Stomach smooth muscle (tissue), 2 donors: ENCODE measurements around the gene PBX2.

Experiments used
- H3K27ac ChIP-seq: one replicate; pipeline ENCODE4 v1.7.0; 2013; ENCODE audit warnings: mild to moderate bottlenecking, low read length, inconsistent platforms
- H3K27me3 ChIP-seq, 2 donors: one replicate each; pipeline ENCODE4 v1.7.0; 2013; ENCODE audit warnings: low read length in 2 of 2; ENCODE audit not compliant: insufficient read depth in 2 of 2, control insufficient read depth in 1 of 2
- H3K36me3 ChIP-seq, 2 donors: one replicate each; pipeline ENCODE4 v1.7.0; 2013; ENCODE audit warnings: low read length in 2 of 2; ENCODE audit not compliant: control insufficient read depth in 2 of 2, insufficient read depth in 2 of 2
- H3K4me1 ChIP-seq: one replicate; pipeline ENCODE4 v1.7.0; 2013; ENCODE audit warnings: low read length; ENCODE audit not compliant: control insufficient read depth, insufficient read depth
- H3K4me3 ChIP-seq, 2 donors: one replicate each; pipeline ENCODE4 v1.7.0; 2013; ENCODE audit warnings: low read length in 2 of 2
- H3K9ac ChIP-seq, 2 donors: one replicate each; pipeline ENCODE4 v1.7.0; 2013; ENCODE audit warnings: low read length in 2 of 2, mild to moderate bottlenecking in 1 of 2
- H3K9me3 ChIP-seq, 2 donors: one replicate each; pipeline ENCODE4 v1.7.0; 2013; ENCODE audit warnings: low read length in 2 of 2; ENCODE audit not compliant: control insufficient read depth in 2 of 2
- donor health status: healthy.
- donor health status: Pancreatic carcinoma.

PBX2 gene

DNA sequence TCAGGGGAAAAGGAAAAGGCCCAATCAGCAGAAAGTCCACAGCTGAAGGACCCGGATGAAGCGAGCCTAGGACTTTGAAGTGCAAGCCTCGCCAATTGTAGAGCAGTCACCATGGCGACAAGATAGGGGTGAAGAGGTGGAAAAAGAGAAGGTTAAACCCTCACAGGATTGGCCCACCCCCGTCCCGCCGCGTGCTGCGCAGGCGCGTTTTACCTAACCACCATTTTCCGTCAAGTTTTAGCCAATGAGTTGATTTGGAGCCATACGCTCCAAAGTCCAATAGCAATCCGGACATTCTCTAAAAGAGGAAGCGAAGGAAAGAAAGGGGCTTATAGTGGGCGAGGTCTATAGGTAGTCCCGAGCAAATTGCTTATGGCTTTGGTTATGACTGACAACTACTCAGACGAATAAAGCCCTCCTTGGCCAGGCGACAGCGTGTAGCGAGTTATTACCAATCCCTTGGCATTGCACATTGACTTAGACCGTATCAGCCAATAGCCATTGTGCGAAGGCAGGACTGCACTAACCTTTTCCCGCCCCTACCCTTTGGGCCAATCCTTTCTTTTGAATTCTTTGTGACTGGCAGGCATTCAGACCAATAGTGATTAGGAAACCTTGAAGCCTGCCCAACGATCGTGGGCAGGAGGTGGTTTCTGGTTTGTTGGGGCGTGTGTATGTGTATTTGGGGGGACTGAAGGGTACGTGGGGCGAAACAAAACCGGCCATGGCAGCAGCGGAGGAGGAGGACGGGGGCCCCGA lies 12.0 kb downstream of the PBX2 start, which contains the start of gene RNF5:
TSS of gene RNF5 (plus strand) at position 618 of the 759 bp plus-strand sequence. CDS start at position 725, 107 bp downstream.
- Histone ChIP-seq H3K9me3 (no peaks in the 10 kb centered on the region), H3K36me3 (peaks cover 7 to 12% of the 10 kb centered on the region in 2 donors), H3K27ac (peak within 1 kb of the TSS; percentile 93), H3K27me3 (no peaks in the 10 kb centered on the region), H3K4me1 (peaks cover 58% of the 10 kb centered on the region), H3K9ac (peak within 1 kb of the TSS; percentile 80 to 96), H3K4me3 (peak within 1 kb of the TSS; percentile 83 to 98)

DNA sequence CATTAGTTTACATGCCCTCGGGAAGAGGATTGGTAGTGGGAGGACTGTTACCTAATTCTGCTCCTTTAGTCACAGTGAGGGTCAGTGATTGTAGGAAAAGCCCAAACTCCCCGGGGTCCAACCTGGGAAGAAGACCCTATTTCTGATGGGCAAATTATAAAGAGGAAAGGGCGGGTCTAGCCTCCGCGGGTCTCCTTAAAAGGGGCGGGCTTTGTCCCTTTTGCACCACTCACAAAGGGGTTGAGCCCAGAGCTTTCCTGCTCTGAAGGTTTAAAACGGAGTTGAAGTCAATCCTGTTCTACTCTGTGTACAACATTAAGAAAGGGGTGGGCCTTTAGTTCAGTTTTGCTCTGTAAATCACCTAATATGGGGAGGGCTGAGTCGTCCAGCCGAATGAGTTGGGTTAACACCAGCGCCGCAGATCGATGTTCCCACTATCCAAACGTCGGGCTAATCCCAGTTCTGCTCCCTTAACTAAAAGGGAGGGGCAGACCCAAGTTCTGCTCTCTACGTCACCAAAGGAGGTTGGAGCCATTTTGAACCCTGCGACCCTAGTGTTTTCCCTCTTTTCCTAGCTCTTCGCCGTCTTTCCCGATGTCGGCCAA lies 12.7 kb downstream of the PBX2 start:
- H3K27ac ChIP-seq, result peak overlapping the region; percentile 93
- H3K4me1 ChIP-seq, result peaks cover 53% of the 10 kb centered on the region
- H3K4me3 ChIP-seq, result peak overlapping the region; percentile 83 to 98
- H3K36me3 ChIP-seq, result peaks cover 7 to 8% of the 10 kb centered on the region in 2 donors
- no peaks in the 10 kb centered on the region for H3K27me3 ChIP-seq
- peak overlapping the region; percentile 80 to 96 for H3K9ac ChIP-seq
- H3K9me3 ChIP-seq, result no peaks in the 10 kb centered on the region

DNA sequence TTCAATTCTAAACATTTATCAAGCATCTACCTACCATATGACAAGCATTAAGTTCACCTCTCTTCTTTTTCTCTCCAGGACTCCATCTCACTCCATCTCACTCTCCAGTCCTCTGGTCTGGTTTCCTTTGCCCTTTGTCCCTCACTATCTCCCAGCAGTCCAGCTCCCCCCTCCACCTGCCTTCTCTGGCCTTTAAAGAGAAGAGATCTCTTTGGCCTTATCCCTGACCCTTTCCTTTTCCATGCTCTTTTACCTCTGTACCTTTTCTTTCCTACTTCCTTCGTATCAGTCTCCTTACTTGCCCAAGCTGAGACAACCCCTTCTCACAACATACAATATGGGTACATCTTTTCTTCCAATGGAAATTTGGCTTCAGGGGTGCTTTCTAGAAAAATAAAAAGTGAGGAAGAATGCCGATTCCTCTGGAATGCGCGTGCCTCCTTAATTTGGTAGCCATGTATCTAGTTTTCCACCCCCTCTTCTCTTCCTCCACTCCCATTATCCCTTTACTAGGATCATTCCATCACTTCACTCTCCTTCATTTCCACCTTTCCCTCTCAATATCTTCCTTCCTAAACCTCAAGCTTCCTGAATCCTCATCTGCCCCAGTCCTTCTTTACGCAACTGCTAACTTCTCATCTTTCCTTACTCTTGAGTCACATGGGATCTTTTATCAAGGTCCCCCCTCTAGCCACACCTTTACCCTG lies 13.4 kb downstream of the PBX2 start:
- peak overlapping the region; percentile 80 to 96 for H3K9ac ChIP-seq
- H3K4me3 ChIP-seq, result peak overlapping the region; percentile 83 to 98
- peaks cover 7 to 8% of the 10 kb centered on the region in 2 donors for H3K36me3 ChIP-seq
- H3K9me3 ChIP-seq, result no peaks in the 10 kb centered on the region
- peak overlapping the region; percentile 93 for H3K27ac ChIP-seq
- no peaks in the 10 kb centered on the region for H3K27me3 ChIP-seq
- peaks cover 52% of the 10 kb centered on the region for H3K4me1 ChIP-seq

DNA sequence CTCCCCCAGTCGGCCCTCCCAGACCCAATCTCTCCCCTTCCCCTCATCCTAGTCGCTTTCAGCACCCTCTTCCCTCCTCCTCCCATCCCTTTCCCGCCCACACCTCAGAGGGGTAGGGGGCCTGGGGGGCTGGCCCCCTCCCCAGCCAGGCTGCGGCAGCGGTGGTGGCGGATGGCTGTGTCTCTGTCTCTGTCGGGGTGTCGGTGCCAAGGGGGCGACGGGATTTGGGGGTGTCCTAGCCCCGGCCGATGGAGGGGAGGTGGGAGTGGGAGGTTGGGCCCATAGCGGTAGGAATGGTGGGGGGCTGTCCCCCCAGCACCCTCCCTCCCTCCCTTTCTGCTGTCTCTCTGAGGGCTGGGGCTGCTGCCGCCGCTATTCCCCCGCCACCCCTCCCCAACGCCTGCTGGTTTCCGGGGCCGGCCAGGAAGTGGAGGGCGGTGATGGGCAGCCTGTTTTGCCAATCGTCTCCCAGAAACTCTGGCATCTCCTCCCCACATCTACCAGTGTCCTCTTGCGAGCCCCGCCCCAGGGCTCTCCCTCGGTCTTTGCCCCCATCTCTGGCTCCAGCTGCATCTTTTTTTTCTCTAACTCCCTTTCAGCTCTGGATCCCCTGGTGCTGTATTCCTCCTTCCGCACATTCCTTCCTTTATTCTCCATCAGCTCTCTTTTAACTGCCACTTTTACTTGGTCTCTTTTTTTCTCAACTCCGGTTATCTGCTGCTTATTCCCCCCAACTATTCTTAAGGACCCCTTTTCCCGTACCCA lies 14.1 kb downstream of the PBX2 start, which contains the start of gene AGPAT1:
TSS of gene AGPAT1 (minus strand) at position 374 of the 765 bp plus-strand sequence. CDS start 4,588 bp downstream, outside the sequence.
- Histone ChIP-seq H3K9ac (peak within 1 kb of the TSS; percentile 85 to 96), H3K36me3 (peaks cover 7 to 8% of the 10 kb centered on the region in 2 donors), H3K4me3 (peak within 1 kb of the TSS; percentile 83 to 98), H3K9me3 (no peaks in the 10 kb centered on the region), H3K27me3 (no peaks in the 10 kb centered on the region), H3K4me1 (peaks cover 52% of the 10 kb centered on the region), H3K27ac (peak within 1 kb of the TSS; percentile 93)

DNA sequence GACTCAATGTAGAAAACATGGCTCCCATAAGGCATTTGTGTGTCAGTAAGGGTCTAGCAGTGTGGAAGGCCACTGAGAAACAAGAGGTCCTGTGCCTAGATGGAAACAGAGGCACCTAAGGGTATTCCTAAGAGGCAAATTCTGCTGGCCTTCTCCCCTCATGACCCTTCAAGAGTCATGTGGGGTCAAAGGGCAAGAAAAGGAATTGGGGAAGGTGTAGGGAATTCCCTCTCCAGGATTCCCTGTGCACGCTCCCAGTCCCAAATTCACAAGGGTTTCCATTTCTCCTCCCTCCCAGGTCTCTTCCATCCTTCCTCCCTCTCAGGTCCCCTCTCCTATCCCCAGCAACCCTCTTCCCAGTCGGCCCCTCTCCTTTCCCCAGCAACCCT lies 14.7 kb downstream of the PBX2 start:
- Histone ChIP-seq H3K4me1 (peaks cover 52% of the 10 kb centered on the region), H3K9me3 (no peaks in the 10 kb centered on the region), H3K9ac (peak overlapping the region; percentile 85 to 94), H3K4me3 (peak overlapping the region; percentile 70 to 98), H3K27me3 (no peaks in the 10 kb centered on the region), H3K36me3 (peaks cover 8 to 12% of the 10 kb centered on the region in 2 donors), H3K27ac (peak overlapping the region; percentile 93)

DNA sequence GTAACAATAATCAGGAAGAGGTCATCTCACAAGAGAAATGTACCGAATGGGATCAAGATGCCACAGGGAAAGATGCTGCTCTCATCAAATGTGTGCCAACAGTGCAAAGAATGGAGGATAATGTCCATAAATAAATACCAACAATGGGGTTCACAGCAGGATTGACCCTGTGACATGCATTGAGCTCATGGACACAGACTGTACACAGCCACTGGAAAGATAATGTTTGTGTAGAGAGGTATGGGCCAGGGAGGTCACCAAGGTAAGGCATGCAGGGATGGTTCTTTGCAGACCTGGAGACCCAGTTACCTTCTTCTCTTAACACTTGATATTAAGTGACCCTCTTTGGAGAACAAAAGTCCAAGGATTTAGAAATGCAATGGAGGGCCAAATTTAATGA lies 15.6 kb downstream of the PBX2 start:
- Histone ChIP-seq H3K27me3 (no peaks in the 10 kb centered on the region), H3K4me3 (no peak overlapping the region), H3K27ac (no peak overlapping the region), H3K9me3 (no peaks in the 10 kb centered on the region), H3K9ac (no peak overlapping the region), H3K4me1 (peaks cover 45% of the 10 kb centered on the region), H3K36me3 (peaks cover 15 to 20% of the 10 kb centered on the region in 2 donors)

DNA sequence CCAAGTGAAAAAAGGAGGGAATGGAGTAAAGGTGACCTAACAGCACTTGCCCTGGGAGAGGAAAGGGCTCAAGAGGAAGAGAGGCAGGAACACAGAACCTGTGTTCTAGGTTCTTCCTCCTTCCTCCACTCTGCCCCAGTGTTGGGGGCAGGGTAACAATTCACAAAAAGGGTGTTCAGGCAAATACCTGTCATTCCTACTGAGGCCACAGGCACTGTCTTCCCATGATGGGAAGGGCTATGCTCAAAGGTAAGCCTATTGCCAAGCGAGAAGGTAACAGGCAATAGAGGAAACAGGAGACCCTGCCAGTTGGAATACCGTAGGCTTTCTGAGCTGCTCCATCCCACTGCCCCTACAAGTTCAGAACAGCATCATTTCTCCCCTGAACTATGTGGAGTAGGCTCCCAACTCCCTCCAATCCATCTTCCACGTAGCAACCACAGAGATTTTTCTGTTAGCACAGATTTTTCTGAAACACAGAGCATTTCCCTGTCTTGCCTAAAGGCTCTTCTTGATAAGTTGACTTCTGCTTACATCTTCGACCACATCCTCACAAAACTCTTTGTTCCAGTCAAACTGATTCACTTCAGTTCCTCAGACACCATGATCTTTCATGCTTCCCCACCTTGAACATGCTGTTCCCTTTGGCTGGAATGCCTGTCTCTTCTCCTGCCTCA lies 16.8 kb downstream of the PBX2 start:
- Histone ChIP-seq H3K27ac (no peak overlapping the region), H3K4me3 (no peak overlapping the region), H3K4me1 (peaks cover 37% of the 10 kb centered on the region), H3K36me3 (peaks cover 22 to 27% of the 10 kb centered on the region in 2 donors), H3K27me3 (no peaks in the 10 kb centered on the region), H3K9ac (no peak overlapping the region), H3K9me3 (no peaks in the 10 kb centered on the region)

DNA sequence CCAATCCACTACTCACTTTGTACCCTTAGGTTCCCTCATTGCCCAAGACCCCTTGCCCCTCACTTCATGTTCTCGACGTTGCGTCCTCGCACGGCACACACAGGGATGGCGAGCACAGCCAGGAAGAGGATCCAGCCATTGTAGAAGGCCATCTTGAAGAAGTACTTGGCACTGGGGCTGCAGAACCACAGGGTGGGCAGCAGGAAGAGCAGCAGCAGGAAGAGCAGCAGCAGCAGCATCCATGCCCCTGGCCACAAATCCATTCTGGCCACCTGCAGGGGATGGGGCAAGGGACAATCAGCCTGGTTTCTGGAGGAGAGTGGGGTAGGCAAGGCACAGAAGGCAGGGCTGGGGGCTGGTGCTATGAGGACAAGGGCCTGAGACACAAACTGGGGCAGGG lies 18.8 kb downstream of the PBX2 start:
- Histone ChIP-seq H3K4me3 (no peak overlapping the region), H3K27me3 (no peaks in the 10 kb centered on the region), H3K27ac (no peak overlapping the region), H3K36me3 (peaks cover 26 to 39% of the 10 kb centered on the region in 2 donors), H3K9ac (no peak overlapping the region), H3K4me1 (peaks cover 22% of the 10 kb centered on the region), H3K9me3 (no peaks in the 10 kb centered on the region)

DNA sequence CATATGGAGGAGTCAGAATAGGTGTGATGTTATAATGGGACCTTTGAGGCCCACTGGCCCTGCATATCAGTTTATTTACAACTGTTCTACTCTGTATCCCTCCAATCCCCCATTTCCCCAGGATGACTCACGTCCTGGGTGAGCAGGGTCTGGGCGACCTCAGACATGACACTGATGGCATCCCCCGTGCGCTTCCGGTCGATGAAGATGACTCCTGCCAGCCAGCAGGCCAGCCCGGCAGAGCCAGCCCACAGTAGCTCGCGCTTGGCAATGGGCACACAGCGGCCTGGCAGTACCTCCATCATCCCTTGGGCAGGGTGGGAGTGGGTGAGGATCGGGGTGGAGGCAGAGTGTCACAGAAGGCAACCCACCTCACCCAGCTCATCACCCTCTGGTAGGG lies 19.7 kb downstream of the PBX2 start:
- H3K27me3 ChIP-seq, result no peaks in the 10 kb centered on the region
- H3K4me1 ChIP-seq, result peaks cover 16% of the 10 kb centered on the region
- no peak overlapping the region for H3K4me3 ChIP-seq
- no peak overlapping the region for H3K9ac ChIP-seq
- H3K9me3 ChIP-seq, result no peaks in the 10 kb centered on the region
- no peak overlapping the region for H3K27ac ChIP-seq
- H3K36me3 ChIP-seq, result peaks cover 27 to 42% of the 10 kb centered on the region in 2 donors
